ENCODE results near the gene RPL22L1.
"Not testable (repeated sequence)": the region's sequence is repeated elsewhere in the genome, so short reads cannot be mapped to it uniquely, and the experiment has no call there.

Gene RPL22L1

DNA sequence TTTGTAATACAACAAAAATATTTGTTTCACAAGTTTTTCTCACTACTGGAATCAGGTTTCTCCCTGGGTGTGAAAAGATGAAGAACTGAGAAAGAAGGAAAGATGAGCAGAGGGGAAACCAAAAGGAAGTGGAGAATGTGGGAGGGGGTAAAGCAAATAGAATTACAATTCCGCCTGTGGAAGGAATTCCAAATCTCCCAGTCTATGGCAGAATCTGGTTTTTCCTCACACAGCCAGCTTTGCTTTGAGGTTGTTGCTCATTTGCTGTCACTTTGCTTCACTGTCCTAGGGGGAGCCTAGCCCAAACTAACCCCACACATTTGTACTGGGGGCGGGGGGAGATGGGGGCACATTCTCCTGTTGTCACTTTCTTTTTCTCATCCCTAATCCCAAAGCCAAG, 43.9 kb downstream of the RPL22L1 start:
- Histone ChIP-seq H3K4me1 (ENCODE audit: insufficient read depth, low read length) (peaks cover 6% of the 10 kb centered on the region; the same call in 1 of the 2 replicates), H3K36me3 (ENCODE audit: insufficient read depth, low read length) (no peaks in the 10 kb centered on the region), H2AFZ (ENCODE audit: low read depth, low read length) (no peak overlapping the region), H3K4me2 (ENCODE audit: insufficient read depth, low read length) (no peak overlapping the region), H3K9me3 (ENCODE audit: insufficient read depth, low read length, severe bottlenecking) (no peaks in the 10 kb centered on the region), H4K20me1 (ENCODE audit: insufficient read depth, low read length) (no peaks in the 10 kb centered on the region), H3K9ac (ENCODE audit: low read depth, low read length) (no peak overlapping the region), H3K27me3 (ENCODE audit: insufficient read depth, low read length, poor library complexity) (peaks cover 43% of the 10 kb centered on the region), H3K27ac (ENCODE audit: low read length) (no peak overlapping the region), H3K79me2 (ENCODE audit: insufficient read depth, low read length) (no peaks in the 10 kb centered on the region), H3K4me3 (ENCODE audit: low read depth in 1 of 2, low read length in 2 of 2) (no peak overlapping the region)
- no peak for ATAC-seq (ENCODE audit: insufficient read depth, low read depth)
- no peak for DNase-seq
- no peak for TF ChIP-seq EZH2 (IDR thresholded peaks at IDR 0.05; ENCODE audit: borderline replicate concordance, low read depth, low read length, severe bottlenecking)
- TF ChIP-seq, protein P1, sequence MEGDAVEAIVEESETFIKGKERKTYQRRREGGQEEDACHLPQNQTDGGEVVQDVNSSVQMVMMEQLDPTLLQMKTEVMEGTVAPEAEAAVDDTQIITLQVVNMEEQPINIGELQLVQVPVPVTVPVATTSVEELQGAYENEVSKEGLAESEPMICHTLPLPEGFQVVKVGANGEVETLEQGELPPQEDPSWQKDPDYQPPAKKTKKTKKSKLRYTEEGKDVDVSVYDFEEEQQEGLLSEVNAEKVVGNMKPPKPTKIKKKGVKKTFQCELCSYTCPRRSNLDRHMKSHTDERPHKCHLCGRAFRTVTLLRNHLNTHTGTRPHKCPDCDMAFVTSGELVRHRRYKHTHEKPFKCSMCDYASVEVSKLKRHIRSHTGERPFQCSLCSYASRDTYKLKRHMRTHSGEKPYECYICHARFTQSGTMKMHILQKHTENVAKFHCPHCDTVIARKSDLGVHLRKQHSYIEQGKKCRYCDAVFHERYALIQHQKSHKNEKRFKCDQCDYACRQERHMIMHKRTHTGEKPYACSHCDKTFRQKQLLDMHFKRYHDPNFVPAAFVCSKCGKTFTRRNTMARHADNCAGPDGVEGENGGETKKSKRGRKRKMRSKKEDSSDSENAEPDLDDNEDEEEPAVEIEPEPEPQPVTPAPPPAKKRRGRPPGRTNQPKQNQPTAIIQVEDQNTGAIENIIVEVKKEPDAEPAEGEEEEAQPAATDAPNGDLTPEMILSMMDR (IDR thresholded peaks at IDR 0.05; ENCODE audit: borderline replicate concordance, extremely low read depth, low read length, poor library complexity, severe bottlenecking): no peak

DNA sequence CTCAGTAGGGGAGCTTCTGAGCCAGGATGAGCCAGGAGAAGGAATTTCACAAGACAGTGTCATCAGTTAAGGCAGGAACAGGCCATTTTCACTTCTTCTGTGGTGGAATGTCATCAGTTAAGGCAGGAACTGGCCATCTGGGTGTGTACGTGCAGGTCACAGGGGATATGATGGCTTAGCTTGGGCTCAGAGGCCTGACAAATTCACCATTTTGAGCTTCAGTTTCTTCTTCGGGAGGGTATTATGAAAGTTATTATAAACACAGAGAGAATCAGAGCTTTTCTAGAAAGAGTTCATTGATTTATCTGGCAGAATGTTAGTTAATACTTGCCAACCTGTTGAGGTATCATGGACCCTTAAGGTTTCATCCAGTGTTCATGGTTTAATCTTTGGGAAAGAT, 46.4 kb downstream of the RPL22L1 start:
- H2AFZ ChIP-seq (ENCODE audit: low read depth, low read length); H3K4me2 ChIP-seq (ENCODE audit: insufficient read depth, low read length); H3K36me3 ChIP-seq (ENCODE audit: insufficient read depth, low read length); H3K79me2 ChIP-seq (ENCODE audit: insufficient read depth, low read length); H4K20me1 ChIP-seq (ENCODE audit: insufficient read depth, low read length); H3K9me3 ChIP-seq (ENCODE audit: insufficient read depth, low read length, severe bottlenecking); ATAC-seq (ENCODE audit: insufficient read depth, low read depth); H3K27ac ChIP-seq (ENCODE audit: low read length); H3K4me3 ChIP-seq (ENCODE audit: low read depth in 1 of 2, low read length in 2 of 2); DNase-seq; H3K4me1 ChIP-seq (ENCODE audit: insufficient read depth, low read length); H3K9ac ChIP-seq (ENCODE audit: low read depth, low read length): not testable (repeated sequence)
- H3K27me3 ChIP-seq (ENCODE audit: insufficient read depth, low read length, poor library complexity): peaks cover 25% of the 10 kb centered on the region

GRCh38 chr3:170818325-170818724, 51.7 kb downstream of the RPL22L1 start:
- DNase-seq; H2AFZ ChIP-seq (ENCODE audit: low read depth, low read length); H3K36me3 ChIP-seq (ENCODE audit: insufficient read depth, low read length); H3K9me3 ChIP-seq (ENCODE audit: insufficient read depth, low read length, severe bottlenecking); H3K4me1 ChIP-seq (ENCODE audit: insufficient read depth, low read length); H3K27ac ChIP-seq (ENCODE audit: low read length); H3K27me3 ChIP-seq (ENCODE audit: insufficient read depth, low read length, poor library complexity); H3K9ac ChIP-seq (ENCODE audit: low read depth, low read length); H3K79me2 ChIP-seq (ENCODE audit: insufficient read depth, low read length); ATAC-seq (ENCODE audit: insufficient read depth, low read depth); H4K20me1 ChIP-seq (ENCODE audit: insufficient read depth, low read length); H3K4me2 ChIP-seq (ENCODE audit: insufficient read depth, low read length); H3K4me3 ChIP-seq (ENCODE audit: low read depth in 1 of 2, low read length in 2 of 2): not testable (repeated sequence)

DNA sequence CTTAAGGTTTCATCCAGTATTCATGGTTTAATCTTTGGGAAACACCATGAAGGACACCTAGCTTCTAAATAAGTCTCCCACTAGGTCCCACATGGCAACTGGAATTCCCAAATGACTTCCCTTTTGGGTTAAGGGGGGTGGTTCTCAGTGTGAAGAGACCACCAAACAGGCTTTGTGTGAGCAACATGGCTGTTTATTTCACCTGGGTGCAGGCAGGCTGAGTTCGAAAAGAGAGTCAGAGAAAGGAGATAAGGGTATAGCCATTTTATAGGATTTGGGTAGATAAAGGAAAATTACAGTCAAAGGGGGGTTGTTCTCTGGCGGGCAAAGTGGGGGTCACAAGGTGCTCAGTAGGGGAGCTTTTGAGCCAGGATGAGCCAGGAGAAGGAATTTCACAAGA, 52.5 kb downstream of the RPL22L1 start:
- not testable (repeated sequence) for H3K4me3 ChIP-seq (ENCODE audit: low read depth in 1 of 2, low read length in 2 of 2); H3K9me3 ChIP-seq (ENCODE audit: insufficient read depth, low read length, severe bottlenecking); H3K4me2 ChIP-seq (ENCODE audit: insufficient read depth, low read length); H3K79me2 ChIP-seq (ENCODE audit: insufficient read depth, low read length); H3K27ac ChIP-seq (ENCODE audit: low read length); H3K9ac ChIP-seq (ENCODE audit: low read depth, low read length); H3K36me3 ChIP-seq (ENCODE audit: insufficient read depth, low read length); DNase-seq; H4K20me1 ChIP-seq (ENCODE audit: insufficient read depth, low read length); ATAC-seq (ENCODE audit: insufficient read depth, low read depth); H3K27me3 ChIP-seq (ENCODE audit: insufficient read depth, low read length, poor library complexity); H2AFZ ChIP-seq (ENCODE audit: low read depth, low read length); H3K4me1 ChIP-seq (ENCODE audit: insufficient read depth, low read length)

- no peaks in the 10 kb centered on the region for H3K79me2 ChIP-seq (ENCODE audit: insufficient read depth, low read length)
- no peaks in the 10 kb centered on the region for H3K36me3 ChIP-seq (ENCODE audit: insufficient read depth, low read length)
- no peaks in the 10 kb centered on the region for H4K20me1 ChIP-seq (ENCODE audit: insufficient read depth, low read length)
- peaks cover 6% of the 10 kb centered on the region for H3K27me3 ChIP-seq (ENCODE audit: insufficient read depth, low read length, poor library complexity)
- H3K9ac ChIP-seq (ENCODE audit: low read depth, low read length): no peak overlapping the region
- no peak overlapping the region for H3K27ac ChIP-seq (ENCODE audit: low read length)
- no peak overlapping the region for H3K4me3 ChIP-seq (ENCODE audit: low read depth in 1 of 2, low read length in 2 of 2)
- no peak overlapping the region for H2AFZ ChIP-seq (ENCODE audit: low read depth, low read length)
- H3K4me1 ChIP-seq (ENCODE audit: insufficient read depth, low read length): no peaks in the 10 kb centered on the region
- TF ChIP-seq, protein P1 (IDR thresholded peaks at IDR 0.05; ENCODE audit: borderline replicate concordance, extremely low read depth, low read length, poor library complexity, severe bottlenecking): no peak
- H3K4me2 ChIP-seq (ENCODE audit: insufficient read depth, low read length): no peak overlapping the region
- DNase-seq (no peak), ATAC-seq (ENCODE audit: insufficient read depth, low read depth) (no peak)
- no peaks in the 10 kb centered on the region for H3K9me3 ChIP-seq (ENCODE audit: insufficient read depth, low read length, severe bottlenecking)
Observed at GRCh38 chr3:170816841-170817240, 53.2 kb downstream of the RPL22L1 start.

Measured in DND-41 (cell line).